Stimulated activated CD4-positive, alpha-beta T cell treated with anti-CD3 and anti-CD28 coated beads, Interleukin-4, amount 100 ng/mL, for 4 hours (primary cell): ENCODE data around the gene TBC1D1.

ENCODE experiments used
- DNase-seq, 2 experiments: peaks; one replicate each; pipeline ENCODE4 v3.0.0-alpha.2; 2020

The TBC1D1 gene

DNA sequence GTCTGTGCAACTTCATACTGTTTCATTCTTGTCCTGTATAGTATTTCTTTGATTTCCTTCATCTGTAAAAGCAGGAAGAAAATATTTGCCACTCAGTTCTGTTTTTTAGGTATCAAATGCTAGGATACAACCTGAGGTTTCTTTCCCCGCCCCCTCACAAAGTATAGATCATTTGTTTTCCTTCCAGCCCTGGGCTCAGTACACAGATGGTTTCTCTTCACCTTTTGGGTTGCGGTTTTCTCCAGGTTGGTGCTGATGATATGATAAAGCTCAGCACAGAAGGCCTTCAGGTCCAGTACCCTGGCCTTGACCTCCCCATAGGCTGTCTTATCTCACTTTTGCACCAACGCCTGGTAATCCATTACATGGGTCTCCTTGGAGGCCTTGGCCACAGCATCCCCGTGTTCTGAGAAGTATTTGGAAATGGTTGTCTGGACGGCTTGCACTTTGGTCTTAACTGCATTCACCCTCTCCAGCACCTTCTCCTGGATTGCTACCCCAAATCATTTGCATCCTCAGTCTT is 104.5 kb downstream of the TBC1D1 start:
- no peak for DNase-seq

GRCh38 chr4:37995981-37996775 is 105.3 kb downstream of the TBC1D1 start:
- no peak for DNase-seq

- no peak for DNase-seq
Observed at GRCh38 chr4:37998226-37998625, 107.3 kb downstream of the TBC1D1 start.

DNA sequence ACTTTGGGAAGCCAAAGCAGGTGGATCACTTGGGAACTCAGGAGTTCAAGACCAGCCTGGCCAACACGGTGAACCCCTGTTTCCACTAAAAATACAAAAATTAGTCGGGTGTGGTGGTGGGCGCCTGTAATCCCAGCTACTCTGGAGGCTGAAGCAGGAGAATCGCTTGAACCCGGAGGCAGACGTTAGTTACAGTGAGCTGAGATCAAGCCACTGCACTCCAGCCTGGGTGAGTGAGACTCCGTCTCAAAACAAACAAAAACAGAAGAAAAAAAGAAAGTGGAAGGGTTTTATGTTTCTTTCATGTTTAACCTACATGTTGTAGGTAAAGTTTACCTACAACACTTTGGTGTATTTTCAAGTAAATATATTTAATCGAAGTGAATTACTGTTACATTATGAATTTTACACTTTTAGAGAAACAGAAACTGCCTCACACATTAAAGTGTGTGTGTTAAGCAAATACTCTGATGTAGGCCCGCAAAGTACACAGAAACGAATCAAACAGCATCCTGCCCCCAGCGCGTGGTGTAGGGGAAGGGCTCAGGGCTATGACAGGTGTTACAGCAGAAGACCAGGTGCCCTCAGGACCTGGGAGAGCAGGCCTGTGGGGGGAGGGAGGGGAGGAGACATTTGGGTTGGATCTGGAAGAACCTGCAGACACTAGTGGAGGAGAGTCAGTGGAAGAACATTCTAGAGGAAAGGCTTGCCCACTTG is 108.3 kb downstream of the TBC1D1 start:
- DNase-seq: no peak

- no peak for DNase-seq
Observed at GRCh38 chr4:37999965-38000364, 109.1 kb downstream of the TBC1D1 start.

- no peak for DNase-seq
Observed at GRCh38 chr4:38001927-38002326, 111.0 kb downstream of the TBC1D1 start.

- DNase-seq: no peak
Observed at GRCh38 chr4:38002451-38003071, 111.7 kb downstream of the TBC1D1 start.

DNA sequence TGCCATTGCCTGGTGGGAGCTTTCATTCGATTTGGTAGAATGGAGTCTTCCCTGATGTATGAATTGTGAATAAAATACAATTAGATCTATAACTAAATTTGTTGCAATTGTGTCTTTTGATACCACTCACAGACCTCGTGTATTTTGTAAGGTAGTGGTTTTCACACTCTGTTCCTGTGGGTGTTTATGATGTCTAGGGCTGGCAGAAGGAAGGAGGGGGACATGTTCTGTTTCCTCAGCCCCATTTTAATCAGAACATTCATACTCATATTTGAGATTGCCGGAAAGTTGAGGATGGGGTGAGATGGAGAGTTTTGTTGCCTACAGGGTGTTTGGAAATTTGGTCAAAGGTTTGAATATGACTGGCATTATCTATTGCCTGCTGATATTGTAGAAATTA is 112.2 kb downstream of the TBC1D1 start:
- DNase-seq: no peak

- no peak for DNase-seq
Observed at GRCh38 chr4:38003628-38004027, 112.7 kb downstream of the TBC1D1 start.

GRCh38 chr4:38004062-38004461 is 113.2 kb downstream of the TBC1D1 start:
- no peak for DNase-seq

DNA sequence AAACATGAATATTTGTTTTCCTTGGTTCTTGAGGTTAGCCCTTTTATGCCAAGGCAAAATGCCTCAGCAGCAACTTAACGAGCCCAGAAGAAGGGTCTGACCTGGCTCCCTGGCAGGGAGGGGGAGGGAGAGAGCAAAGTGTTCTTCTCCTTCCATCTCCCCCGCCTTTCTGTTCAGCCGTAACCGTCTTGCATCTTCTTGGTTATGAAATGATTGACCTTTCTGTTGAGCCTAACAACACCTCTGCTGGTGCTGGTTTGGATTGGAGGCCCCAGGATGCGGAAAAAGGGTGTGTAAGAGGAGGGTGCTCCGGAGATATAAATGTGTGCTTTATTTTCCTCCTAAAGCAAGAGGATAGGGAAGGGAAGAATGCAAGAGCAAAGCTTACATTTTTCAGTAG is 114.0 kb downstream of the TBC1D1 start:
- no peak for DNase-seq

DNA sequence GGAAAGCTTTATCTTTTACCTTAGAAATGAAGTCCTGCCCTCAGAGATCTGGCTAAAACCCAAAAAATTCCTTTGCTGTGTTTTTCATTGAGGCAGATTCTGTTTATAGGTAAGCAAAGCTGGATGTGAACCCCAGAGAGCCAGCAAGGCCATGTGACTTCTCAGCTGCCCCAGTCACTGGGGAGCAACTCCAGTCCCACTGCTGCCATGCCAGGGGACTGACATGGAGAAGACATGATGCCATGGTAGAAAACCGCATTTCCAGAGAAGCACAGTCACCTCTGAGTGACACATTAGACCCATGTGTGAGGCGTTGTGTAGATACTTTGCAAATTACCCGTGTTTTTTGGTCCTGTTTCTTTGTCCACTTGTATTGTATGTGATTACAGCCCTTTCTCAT is 114.8 kb downstream of the TBC1D1 start:
- no peak for DNase-seq

- DNase-seq: no peak
Observed at GRCh38 chr4:38007645-38008044, 116.8 kb downstream of the TBC1D1 start.

GRCh38 chr4:38008571-38009021 is 117.7 kb downstream of the TBC1D1 start:
- no peak for DNase-seq

DNA sequence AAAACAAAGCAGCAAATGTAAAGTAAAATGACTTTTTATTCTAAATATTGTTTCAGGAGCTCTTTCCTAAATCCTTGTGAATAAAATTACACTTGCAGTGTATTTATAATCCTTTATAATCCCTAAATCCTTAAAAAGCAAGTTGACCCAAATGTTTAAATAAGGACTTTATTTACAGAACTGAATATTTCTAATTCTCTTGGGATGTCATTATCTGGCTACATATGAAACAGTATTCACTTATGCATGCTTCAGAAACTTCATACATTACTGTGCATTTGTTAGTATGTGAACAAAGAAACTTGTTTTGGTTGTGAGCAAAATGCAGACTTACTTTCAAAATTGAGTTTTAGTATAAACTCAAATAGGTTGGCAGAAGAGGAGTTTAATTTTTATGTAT is 118.5 kb downstream of the TBC1D1 start:
- no peak for DNase-seq

DNA sequence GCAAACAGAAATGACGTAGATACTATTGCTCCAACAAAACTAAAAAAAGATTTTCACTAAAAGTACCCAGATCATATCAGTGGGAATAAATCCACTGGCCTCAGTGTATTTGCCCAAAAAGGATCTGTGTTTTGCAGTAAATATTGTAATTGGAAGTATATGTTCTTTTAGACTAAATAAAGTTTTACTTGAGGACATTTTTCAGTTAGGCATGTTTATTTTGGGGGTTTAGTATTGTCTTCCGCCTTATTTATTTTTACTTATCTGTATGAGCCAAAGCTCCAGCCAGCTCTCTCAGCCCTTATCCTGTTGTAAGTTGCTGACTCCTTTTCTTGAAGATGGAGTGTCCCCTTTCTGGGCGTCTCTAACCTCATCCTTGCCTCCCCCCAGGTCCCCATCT is 119.1 kb downstream of the TBC1D1 start:
- DNase-seq: no peak

DNA sequence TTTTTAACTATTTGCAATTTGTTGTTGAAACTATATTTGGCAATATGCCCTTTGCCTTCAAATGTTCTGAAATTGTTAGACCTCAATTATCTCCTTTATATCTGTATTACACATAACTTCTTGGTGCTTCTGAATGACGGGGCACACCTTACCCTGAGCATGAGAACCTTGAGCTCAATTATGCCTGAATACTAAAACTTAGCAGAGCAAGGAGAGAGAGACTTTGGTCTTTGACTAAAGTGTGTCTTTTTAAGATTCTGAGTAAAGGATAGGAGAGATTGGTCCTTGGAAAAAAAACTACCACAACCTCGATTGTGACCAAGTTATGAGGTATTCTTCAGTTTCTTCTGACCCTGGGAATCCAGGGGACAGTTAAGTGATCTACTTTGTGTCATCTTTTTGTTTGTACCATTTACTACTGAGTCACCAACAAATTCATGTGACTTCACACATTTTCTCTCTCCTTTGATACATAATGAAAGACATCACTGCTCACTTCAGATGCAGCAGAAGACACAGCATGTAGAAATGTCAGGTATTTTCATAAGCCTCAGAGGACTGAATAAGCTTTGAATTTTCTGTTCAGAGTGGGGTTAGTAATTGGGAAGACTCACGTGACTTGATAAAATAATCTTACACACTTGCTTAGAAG is 120.8 kb downstream of the TBC1D1 start:
- DNase-seq: no peak

DNA sequence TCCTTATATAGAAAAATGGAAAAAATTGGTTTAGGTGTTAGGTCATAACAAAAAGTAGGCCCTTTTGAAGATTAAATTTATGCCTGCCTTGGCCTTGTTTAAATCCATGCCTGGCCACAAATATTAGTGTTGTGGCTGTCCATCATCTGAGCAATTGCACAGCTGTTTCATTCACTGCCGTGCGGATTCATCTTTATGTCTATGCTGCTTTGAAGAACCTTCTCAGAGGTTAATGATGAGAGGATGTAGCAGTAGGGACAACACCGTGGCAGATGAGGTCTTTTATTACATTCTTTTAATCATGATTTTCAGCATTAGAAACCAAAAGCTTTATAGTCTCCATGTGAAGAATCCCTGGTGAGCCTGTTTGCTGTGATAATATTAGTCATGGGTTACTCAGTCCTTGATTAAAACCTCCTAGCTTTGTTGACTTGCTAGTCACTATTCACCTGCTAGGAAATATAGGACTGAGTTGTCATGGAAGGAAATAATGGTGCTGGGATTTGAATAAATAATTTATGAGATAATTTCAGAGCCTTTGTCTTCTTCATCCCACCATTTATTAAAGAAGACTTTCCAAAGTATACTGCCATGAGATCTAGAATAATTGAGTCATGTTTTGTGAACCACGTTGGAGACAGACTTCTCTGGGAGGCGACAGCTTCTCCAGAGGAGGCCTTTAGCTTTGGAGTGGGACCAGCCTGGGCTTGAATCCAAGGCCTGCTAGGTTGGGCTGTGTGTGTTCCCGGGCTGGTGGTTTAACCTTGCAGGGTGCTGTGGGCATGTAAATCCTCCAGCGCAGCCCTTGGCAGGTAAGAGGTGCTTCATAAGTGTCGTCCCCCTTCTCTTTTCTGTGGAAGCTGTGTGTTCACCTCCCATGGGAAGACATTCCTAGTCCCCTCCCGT is 122.8 kb downstream of the TBC1D1 start:
- DNase-seq: no peak

DNA sequence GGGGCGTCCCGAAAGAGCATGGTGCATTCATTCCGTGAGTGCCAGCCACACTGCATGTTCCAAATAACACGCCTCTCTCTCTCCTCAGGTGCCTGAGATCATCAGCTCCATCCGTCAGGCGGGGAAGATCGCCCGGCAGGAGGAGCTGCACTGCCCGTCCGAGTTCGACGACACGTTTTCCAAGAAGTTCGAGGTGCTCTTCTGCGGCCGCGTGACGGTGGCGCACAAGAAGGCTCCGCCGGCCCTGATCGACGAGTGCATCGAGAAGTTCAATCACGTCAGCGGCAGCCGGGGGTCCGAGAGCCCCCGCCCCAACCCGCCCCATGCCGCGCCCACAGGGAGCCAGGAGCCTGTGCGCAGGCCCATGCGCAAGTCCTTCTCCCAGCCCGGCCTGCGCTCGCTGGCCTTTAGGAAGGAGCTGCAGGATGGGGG is 123.6 kb downstream of the TBC1D1 start:
- DNase-seq: no peak

DNA sequence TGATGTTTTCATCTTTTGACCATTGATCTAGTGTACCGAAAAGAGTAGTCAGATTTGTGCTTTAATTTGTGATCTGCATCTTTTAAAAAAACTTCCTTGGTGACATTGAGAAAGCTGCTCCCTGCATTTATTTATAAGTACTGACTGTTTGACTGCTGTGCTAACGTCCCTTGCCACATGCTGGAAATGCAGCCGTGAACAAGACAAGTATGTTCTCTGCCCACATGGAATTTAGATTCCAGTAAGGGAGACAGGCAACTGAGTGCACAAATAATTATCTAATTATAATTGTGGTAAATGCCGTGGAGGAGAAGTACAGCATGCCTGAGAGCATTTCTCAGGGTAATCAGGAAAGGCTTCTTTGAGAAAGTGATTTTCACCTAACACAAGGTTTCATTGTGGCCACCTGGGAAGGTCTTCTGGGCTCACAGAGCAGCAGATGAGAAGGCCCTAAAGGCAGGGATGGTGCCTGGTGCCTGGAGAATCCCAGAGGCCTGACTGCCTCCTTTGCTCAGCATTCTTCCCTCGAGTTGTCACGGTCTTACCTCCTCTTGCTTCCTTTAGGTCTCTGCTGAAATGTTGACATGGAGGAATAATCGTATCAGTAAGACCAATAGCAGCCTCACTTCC is 125.1 kb downstream of the TBC1D1 start:
- DNase-seq: no peak

DNA sequence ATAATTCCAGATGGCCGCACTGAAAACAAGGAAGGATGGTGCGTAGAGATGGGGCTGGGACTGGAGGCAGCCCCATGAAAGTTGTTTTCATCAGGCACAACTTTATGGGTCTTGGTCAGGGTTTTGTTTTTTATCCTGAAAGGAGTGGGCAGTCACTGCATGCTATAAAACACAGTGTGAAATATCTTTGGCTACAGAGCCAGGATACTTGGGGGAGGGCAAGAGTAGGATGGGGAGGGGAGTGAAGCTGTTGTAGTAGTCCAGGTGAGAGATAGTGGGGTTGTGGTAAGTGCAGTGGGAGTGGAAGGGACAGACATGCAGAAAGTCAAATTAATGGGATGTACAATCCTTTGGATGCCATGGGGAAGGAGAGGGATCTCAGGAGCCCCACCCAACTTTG is 125.8 kb downstream of the TBC1D1 start:
- no peak for DNase-seq

DNA sequence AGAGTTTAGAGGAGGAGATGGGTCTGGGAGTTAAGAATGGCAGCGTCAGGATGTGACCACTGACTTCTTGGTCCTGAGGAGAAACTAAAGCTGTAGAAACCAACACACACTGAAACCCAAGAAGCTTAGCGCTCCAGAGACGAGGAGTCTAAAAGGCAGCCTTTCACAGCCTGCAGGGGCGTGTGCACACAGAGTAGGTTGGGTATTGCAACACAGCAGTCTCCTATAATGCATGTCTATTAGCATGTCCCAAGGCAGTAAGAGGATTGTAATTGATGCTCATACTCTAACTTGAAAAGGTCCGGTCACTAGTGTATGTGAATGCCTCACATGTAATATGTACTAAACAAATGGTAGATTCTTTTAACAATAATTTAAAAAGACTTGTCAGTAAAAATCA is 126.7 kb downstream of the TBC1D1 start:
- DNase-seq: no peak
